Right kidney (tissue), 1 donor: ENCODE results near the gene LRRC53.

ENCODE experiments used
- DNase-seq: peaks from one replicate; pipeline ENCODE4 v3.0.0-alpha.2; 2016

The LRRC53 gene

GRCh38 chr1:74430342-74430934 is 82.0 kb downstream of the LRRC53 start:
- DNase-seq = no peak

DNA sequence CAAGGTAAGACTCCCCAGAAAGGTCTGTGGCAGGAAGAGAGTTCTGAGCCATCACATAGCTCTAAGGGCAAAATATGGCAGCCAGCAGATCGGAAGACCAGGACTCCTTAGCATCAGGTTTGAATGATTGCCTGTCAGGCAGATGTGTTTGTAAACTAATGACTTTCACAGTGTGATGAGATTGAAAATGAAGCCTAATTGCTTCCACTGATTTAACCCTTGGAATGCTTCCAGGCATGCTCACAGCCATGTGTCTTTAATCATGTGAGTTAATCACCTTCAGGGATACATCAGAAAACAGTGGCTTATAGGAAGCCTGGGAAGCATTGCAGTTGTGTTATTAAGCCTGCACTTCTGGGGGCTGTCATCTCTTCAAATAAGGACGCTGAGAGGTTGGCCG is 82.8 kb downstream of the LRRC53 start:
- DNase-seq = no peak

- DNase-seq = no peak
Measured at GRCh38 chr1:74427681-74428080, 84.7 kb downstream of the LRRC53 start.

DNA sequence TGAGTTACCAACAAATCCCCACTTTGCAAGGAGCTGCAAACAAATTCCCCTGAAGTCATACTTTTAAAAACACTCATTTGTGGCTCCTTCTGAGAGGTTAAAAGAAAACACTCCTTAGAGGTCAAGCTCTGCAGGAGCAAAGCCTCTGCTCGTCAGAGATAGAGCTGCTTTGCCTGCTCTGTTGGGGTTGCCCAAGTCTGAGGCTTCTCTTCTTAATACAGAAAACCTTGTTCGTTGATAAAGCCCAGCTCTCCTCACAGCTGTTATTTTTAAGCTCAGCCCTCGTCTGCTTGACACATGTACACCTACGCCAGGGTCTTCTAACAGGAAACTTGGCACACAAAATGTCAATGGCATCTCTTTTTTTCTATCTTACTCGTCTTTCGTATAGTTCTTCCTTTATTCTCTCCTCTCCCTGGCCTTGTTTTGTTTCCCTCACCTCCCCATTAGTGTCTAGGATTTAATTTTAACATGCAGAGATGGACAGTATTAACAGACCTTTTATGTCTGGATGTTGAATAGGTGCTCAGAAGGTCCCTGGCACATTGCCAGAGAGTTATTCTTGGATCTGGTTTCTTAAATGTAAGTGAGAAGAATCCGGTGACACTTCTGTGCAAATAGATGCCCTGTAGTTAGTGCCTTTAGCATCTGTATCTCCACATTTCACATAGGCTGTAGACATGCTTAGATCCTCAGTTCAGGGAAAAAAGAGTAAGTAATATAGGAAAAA is 86.0 kb downstream of the LRRC53 start:
- no peak for DNase-seq

- DNase-seq = no peak
Measured at GRCh38 chr1:74425676-74426075, 86.7 kb downstream of the LRRC53 start.

DNA sequence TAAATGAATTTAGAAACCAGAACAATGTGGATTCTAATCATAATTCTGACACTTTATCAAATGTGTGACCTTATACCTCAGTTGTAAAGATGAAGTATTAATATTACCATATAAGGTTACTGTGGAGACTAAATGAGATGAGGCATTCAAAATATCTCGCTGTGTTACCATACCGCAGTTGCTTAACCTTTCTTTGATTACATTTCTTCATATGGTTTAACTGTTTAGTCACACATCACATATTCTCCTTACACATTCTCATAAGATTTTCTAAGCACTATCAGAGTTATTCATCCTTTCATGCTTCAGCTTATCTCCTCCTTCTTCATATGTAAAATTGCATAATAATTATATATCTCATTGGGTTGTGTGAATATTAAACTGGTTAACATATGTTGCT is 88.9 kb downstream of the LRRC53 start:
- no peak for DNase-seq

DNA sequence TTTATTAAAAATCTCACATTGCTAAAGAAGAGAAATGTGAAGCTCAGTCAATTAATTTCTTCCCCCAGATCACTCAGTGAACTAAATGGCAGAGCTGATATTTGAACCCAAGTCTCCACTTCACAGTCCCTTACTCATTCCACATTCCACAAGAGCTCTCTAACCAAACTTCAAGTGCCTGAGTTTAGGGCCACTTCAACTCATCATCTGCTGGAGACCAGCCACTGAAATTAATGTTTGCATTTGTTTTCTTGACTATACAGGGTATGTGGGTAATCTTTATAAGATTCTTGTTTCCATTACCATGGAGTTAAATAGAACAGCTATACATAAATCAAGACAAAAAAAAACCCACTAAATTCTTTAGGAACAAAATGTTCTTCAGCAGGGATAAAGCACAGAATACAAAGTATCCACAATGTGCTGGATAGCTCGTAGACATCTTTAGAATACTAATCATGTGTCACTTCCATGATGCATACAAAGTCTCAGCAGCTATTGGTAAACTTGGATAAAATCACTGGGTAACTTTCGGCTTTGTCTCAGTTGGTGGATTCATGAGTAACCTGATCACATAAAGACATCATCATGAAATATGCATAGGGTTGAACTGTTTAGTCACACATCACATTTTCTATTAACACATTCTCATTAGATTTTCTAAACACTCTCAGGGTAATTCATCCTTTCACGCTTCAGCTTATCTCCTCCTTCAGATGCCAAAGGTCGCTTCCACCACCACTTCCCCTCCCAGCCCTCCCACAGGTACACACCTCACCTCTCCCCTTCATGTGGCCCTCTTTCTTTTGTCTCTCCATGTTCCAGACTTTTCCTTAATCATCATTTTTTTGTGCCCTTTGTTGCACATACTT is 89.8 kb downstream of the LRRC53 start:
- no peak for DNase-seq

GRCh38 chr1:74420467-74420866 is 91.9 kb downstream of the LRRC53 start:
- no peak for DNase-seq
